Panc1 (cell line): ENCODE measurements around the gene MYL9.

Source experiments
- POLR2AphosphoS5 ChIP-seq: IDR thresholded peaks from 2 replicates; pipeline ENCODE4 v1.6.1; 2012; ENCODE audit warnings: mild to moderate bottlenecking, low read depth, low read length, moderate library complexity
- TF ChIP-seq, protein P1 (sequence below): fragments of 450-650 bp; IDR thresholded peaks from 2 replicates; pipeline ENCODE4 v1.5.1; 2017; ENCODE audit warnings: mild to moderate bottlenecking

DNA sequence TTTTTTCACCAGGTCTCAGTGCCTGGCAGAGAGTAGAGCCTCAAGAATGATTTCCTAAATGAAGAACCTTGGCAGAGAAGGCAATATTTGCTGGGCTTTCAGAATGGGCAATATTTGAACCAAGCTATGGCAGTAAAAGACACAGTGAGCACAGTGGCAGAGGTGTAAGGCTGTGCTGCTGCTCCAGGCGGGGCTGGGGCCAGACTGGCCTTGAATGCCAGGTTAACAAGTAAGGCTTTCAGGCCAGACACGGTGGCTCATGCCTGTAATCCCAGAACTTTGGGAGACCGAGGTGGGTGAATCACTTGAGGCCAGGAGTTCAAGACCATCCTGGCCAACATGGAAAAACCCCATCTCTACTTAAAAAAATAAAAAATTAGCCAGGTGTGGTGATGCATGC is 8.5 kb upstream of the MYL9 start:
- TF ChIP-seq POLR2AphosphoS5: no peak
- TF ChIP-seq, protein P1, sequence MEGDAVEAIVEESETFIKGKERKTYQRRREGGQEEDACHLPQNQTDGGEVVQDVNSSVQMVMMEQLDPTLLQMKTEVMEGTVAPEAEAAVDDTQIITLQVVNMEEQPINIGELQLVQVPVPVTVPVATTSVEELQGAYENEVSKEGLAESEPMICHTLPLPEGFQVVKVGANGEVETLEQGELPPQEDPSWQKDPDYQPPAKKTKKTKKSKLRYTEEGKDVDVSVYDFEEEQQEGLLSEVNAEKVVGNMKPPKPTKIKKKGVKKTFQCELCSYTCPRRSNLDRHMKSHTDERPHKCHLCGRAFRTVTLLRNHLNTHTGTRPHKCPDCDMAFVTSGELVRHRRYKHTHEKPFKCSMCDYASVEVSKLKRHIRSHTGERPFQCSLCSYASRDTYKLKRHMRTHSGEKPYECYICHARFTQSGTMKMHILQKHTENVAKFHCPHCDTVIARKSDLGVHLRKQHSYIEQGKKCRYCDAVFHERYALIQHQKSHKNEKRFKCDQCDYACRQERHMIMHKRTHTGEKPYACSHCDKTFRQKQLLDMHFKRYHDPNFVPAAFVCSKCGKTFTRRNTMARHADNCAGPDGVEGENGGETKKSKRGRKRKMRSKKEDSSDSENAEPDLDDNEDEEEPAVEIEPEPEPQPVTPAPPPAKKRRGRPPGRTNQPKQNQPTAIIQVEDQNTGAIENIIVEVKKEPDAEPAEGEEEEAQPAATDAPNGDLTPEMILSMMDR: no peak
